Stimulated activated CD8-positive, alpha-beta memory T cell treated with anti-CD3 and anti-CD28 coated beads, Interleukin-12 subunit alpha, Interleukin-12 subunit beta, amount 100 ng/mL, for 1 hour (primary cell): Measurements from ENCODE around the gene SGO1.

Source experiments
- DNase-seq: peaks from one replicate; pipeline ENCODE4 v3.0.0-alpha.2; 2020; ENCODE audit warnings: low read depth

Gene SGO1

GRCh38 chr3:20154928-20155327 is 31.1 kb downstream of the SGO1 start:
- DNase-seq, result no peak

DNA sequence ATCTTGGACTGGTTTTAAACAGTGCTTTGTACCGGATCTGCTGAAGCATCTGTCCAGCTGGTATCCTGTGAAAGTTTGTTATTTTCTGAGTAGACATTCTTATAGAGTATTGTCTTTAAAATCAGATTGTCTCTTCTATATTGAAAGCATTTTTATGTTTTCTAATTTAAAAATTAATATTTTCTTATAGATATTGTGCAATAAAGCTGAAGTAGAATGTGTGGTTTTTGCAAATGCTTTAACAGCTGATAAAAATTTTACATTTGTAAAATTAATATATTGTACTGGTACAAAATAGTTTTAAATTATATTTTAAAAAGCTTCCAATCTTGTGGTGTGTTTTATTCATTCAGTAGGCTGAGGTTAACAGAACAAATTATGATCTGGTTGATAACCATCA is 31.9 kb downstream of the SGO1 start:
- DNase-seq, result no peak

DNA sequence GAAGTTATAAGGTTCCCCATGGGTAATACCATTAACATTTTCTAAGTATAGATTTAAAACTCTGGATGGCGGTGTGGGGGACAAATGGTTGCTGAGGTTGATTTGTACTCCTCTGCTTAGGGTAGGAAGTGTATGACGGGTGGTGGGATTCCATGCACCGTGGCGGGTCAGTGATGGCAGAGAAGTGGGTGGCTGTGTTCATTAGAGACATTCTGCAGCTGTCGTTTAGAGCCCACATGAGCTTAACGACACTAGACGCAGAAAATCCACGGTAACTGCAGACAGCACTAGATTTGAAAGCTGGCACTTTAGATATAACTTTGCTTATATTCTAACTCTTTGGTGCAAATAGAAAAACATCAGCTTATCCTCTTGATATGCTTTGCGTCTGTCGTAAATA is 37.5 kb downstream of the SGO1 start:
- DNase-seq, result no peak

DNA sequence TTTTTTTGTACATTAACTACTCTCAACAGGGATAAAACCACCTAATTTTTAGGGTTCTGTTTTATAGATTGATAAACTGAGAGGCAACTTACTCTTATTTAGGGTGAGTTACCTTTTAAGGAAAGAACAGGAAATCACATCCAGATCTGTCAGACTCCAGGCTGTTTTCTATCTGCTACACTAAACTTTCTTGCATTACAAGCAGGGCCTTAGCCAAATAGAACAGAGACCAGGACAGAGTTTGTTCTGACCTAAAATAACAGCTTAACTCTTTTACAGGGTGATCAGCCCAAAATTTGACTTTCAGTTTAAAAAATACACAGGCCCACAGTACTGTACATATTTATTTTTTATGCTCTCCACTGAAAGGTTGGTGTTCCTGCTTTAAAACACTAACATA is 38.6 kb downstream of the SGO1 start:
- no peak for DNase-seq

- no peak for DNase-seq
Measured at GRCh38 chr3:20146301-20146700, 39.7 kb downstream of the SGO1 start.

DNA sequence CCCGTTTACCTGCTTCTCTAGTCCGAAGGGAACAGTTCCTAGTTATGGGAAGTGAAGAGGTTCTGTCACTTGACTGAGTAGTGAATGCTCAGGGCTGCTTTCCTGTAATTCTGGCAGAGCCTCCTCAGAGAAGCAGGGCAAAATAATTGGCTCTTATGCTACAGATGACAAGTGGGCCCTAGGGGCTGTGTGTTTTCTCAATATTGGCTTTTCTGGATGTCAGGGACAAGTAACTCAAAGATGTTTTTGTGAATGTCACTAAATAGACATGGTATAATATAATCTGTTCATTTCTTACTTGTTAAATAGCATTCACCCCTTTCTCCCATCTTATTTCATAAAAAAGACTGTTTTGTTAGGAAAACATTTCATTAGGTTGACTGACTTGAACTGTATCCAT is 40.1 kb downstream of the SGO1 start:
- DNase-seq, result no peak

- no peak for DNase-seq
Measured at GRCh38 chr3:20143519-20143918, 42.5 kb downstream of the SGO1 start.

GRCh38 chr3:20142517-20142916 is 43.5 kb downstream of the SGO1 start:
- DNase-seq, result no peak

GRCh38 chr3:20141851-20142250 is 44.2 kb downstream of the SGO1 start:
- no peak for DNase-seq

- DNase-seq, result no peak
Measured at GRCh38 chr3:20141316-20141715, 44.7 kb downstream of the SGO1 start.

DNA sequence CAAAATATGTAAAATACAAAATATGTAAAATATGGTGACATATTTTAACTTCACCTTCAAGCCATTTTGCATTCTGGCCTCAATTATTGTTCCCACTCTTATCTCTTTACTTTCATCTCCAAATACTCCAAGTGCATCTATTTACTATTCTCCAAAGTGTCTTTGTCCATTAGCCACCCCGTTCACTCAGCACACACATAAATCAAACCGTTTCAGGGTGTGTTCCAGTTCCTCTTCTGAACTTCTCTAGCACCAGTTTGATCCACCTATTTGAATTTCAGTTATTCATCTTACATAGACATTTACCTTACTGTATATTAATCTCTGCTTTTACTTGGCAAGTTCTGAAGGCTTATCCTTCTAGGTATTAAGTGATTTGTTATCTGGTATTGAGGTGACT is 45.1 kb downstream of the SGO1 start:
- DNase-seq, result no peak

DNA sequence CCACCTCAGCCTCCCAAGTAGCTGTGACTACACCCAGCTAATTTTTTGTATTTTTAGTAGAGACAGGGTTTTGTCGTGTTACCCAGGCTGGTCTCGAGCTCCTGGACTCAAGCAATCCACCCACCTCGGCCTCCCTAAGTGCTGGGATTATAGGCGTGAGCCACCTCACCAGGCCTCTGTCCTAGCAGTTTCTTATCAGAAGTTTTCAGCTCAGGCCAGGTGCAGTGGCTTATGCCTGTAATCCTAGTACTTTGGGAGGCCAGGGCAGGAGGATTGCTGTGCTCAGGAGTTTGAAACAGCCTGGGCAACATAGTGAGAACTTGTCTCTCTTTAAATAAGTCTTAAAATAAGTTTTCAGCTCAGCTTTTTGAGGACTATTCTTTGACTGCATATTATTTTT is 48.4 kb downstream of the SGO1 start:
- DNase-seq, result no peak

DNA sequence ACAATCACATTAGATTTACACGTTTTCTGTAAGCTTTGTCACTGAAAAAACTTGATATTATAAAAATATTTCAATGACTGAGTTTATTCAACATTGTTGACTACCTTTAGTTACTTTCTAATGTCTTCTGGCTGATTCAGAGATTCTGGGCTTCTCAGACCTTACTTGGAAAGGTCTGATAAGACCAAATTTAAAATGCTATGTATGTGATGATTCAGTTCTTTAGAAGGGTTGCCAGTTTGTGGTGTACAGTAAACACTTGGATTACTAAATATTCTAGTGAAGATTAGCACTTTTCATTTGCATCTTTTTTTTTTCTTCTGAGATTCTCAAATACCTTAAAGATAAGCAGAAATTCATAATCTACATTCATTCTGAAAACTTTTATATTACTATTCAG is 49.8 kb downstream of the SGO1 start:
- DNase-seq, result no peak

DNA sequence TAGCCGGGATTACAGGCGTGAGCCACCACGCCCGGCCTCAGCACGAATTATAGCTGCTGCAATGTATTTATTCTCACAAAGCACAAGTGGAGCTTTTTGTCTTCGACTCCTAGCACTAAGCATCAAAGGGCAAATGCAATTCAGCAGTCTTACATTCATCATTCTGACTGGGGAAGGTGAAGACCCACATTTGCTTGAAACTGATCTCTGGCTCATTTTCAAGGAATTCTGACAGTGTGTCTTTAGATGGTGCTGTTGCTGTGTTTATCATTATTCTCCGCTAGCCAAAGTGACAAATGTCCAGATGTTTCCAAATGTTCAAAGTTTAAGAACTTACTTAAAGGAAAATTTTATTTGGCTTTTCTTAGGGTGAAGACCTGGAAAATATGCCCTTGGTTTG is 55.9 kb downstream of the SGO1 start:
- DNase-seq, result no peak

GRCh38 chr3:20128358-20128757 is 57.6 kb downstream of the SGO1 start:
- no peak for DNase-seq

DNA sequence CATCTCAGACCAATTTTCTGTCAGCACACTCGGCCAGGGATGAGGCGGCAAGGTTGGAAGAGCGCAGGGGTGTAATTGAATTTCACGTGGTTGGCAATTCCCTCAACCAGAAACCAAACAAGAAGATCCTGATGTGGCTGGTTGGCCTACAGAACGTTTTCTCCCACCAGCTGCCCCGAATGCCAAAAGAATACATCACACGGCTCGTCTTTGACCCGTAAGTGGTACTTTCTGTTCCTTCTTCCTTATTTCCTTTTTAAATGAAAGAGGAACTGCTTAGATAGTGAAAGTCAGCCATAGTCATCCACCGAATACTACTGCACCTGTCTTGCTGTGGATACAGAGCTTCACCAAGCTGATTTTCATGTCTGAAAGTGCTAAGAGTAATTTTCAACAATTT is 60.1 kb downstream of the SGO1 start:
- no peak for DNase-seq

GRCh38 chr3:20125289-20125688 is 60.7 kb downstream of the SGO1 start:
- DNase-seq, result no peak

- no peak for DNase-seq
Measured at GRCh38 chr3:20123131-20123652, 62.8 kb downstream of the SGO1 start.

GRCh38 chr3:20121088-20121487 is 64.9 kb downstream of the SGO1 start:
- DNase-seq, result no peak
